ENCODE results near the gene CYBC1. TPM values are rescaled to one million over a fixed set of nuclear protein-coding genes. Genes with fewer than 3 reads are reported as not detected.

Gene CYBC1
- total and polyA plus RNA-seq, 2 of the 4 experiments (the other 2 are of a cell fraction): 75.1 to 76.7 TPM

DNA sequence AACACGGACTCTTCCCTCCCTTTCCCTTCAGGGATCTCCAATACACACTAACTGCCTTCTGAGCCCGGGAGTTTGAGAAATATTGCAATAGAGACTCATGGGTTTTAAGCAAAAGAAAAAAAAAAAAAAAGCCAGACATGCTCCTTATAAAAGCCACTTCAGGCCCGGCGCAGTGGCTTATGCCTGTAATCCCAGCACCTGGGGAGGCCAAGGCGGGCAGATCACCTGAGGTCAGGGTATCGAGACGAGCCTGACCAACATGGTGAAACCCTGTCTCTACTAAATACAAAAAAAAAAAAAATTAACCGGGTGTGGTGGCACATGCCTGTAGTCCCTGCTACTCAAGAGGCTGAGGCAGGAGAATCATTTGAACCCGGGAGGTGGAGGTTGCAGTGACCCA is 34.8 kb downstream of the CYBC1 start:
- Histone ChIP-seq H3K56ac (ENCODE audit: extremely low read depth, insufficient read depth, low read length) (no peak overlapping the region), H3K18ac (ENCODE audit: low read depth, low read length) (no peak overlapping the region), H3K4me1 (ENCODE audit: control insufficient read depth, insufficient read depth, low read length) (no peaks in the 10 kb centered on the region), H2BK120ac (ENCODE audit: low read depth, low read length) (no peak overlapping the region), H3K36me3 (ENCODE audit: control insufficient read depth, insufficient read depth, low read length) (peaks cover 2% of the 10 kb centered on the region; the same call in 1 of the 2 replicates), H3K79me1 (ENCODE audit: low read depth in 1 of 2, low read length in 2 of 2) (peaks cover 0 to 21% of the 10 kb centered on the region in 2 experiments; a peak in 2 of 4 replicates), H3K9me3 (ENCODE audit: control insufficient read depth, insufficient read depth, low read length) (no peaks in the 10 kb centered on the region), H4K8ac (ENCODE audit: low read depth in 2 of 2, low read length in 2 of 2) (no peak overlapping the region), H2AFZ (replicated peaks; ENCODE audit: low read length, poor library complexity) (no peak overlapping the region), H3K4me2 (ENCODE audit: low read depth, low read length) (no peak overlapping the region), H4K5ac (ENCODE audit: low read depth, low read length) (no peak overlapping the region), H2AK5ac (ENCODE audit: low read depth, low read length) (no peak overlapping the region), H2AK9ac (replicated peaks; ENCODE audit: low read depth, low read length, poor library complexity) (no peak overlapping the region), H3K4me3 (ENCODE audit: insufficient read depth, low read depth, low read length) (no peak overlapping the region), H3K27me3 (ENCODE audit: control insufficient read depth, insufficient read depth, low read length) (no peaks in the 10 kb centered on the region), H3K14ac (replicated peaks; ENCODE audit: low read depth, low read length) (no peak overlapping the region), H3K9me1 (ENCODE audit: insufficient read depth, low read length) (0 out of 2 replicates have a peak, but pooled peaks cover 4% of the 10 kb centered on the region), H2BK5ac (ENCODE audit: low read depth, low read length, poor library complexity, severe bottlenecking) (no peak overlapping the region), H3K9ac (ENCODE audit: low read depth, low read length) (no peak overlapping the region), H4K20me1 (ENCODE audit: insufficient read depth, low read length) (peaks cover 25% of the 10 kb centered on the region), H3K27ac (ENCODE audit: insufficient read depth, low read length) (no peak overlapping the region), H3K23ac (ENCODE audit: low read depth, low read length) (no peak overlapping the region), H2BK15ac (ENCODE audit: low read depth, low read length) (no peak overlapping the region), H2BK20ac (ENCODE audit: low read depth, low read length) (no peak overlapping the region), H3K4ac (ENCODE audit: low read depth, low read length) (no peak overlapping the region), H4K91ac (ENCODE audit: insufficient read depth, low read depth, low read length) (no peak overlapping the region)
- dilution Hi-C loops (cut with HindIII; ENCODE audit: low sequenced_read_pairs, unreplicated experiment) (no loop called here), intact Hi-C loops (cut with micrococcal nuclease) (no loop called here), in situ Hi-C loops (cut with MboI; ENCODE audit: low sequenced_read_pairs) (no loop called here)
- no TSS peak for BruUV-seq (replicated peaks)
- ChIA-PET CTCF (no interaction called here), POLR2A (ENCODE audit: unreplicated experiment) (no interaction called here)
- TF ChIP-seq CEBPB (IDR thresholded peaks at IDR 0.05; ENCODE audit: low read depth, low read length) (no peak), BHLHE40 (IDR thresholded peaks at IDR 0.05; ENCODE audit: low read depth, low read length) (no peak)
- DNase-seq (no peak), ATAC-seq (ENCODE audit: low read depth) (no peak)
- WGBS, 2 experiments (ENCODE audit: extremely low coverage in 2 of 2, insufficient read length in 1 of 2): no CpG with 5 or more reads among the region's 9 CpGs

Measured in IMR-90 (cell line).